ENCODE data around the gene ECHS1. TPM values are rescaled to one million over a fixed set of nuclear protein-coding genes. Genes with fewer than 3 reads are reported as not detected.
A peak's percentile ranks its signal among the peaks of the same experiment; 100 is the strongest.

ECHS1 gene
- total RNA-seq, 1 donor from 2014 or later = 188 TPM

DNA sequence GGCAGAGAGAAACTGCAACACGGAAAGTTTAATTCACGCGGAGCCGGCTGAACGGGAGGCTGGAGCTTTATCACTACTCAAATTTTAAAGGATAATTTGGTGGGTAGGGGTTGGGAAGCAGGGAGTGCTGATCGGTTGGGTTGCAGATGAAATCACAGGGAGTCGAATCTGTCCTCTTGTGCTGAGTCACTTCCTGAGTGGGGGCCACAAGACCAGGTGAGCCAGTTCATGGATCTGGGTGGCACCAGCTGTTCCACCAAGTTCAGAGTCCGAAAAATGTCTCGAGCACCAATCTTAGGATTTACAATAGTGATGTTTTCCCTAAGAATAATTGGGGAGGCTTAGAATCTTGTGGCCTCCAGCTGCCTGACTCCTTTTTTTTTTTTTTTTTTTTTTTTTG lies 29.6 kb downstream of the ECHS1 start:
- no peak for DNase-seq (ENCODE audit: low spot score)

GRCh38 chr10:133342942-133343341 lies 30.2 kb downstream of the ECHS1 start:
- DNase-seq (ENCODE audit: low spot score) = no peak

DNA sequence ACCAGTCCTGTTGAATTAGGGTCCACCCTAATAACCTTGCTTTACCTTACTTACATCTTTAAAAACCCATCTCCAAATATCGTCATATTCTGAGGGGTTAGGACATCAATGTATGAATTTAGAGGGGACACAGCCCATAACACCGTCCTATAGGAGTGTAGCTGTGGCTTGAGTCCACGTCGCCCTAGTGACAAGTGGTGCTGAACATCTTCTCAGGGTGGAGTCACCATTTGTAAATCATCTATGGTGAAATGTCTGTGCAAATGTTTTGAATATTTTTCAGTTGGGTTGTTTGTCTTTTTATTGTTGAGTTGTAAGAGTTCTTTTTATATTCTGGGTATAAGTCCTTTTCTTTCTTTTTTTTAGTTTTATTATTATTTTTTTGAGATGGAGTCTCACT lies 31.2 kb downstream of the ECHS1 start:
- DNase-seq (ENCODE audit: low spot score) = no peak

DNA sequence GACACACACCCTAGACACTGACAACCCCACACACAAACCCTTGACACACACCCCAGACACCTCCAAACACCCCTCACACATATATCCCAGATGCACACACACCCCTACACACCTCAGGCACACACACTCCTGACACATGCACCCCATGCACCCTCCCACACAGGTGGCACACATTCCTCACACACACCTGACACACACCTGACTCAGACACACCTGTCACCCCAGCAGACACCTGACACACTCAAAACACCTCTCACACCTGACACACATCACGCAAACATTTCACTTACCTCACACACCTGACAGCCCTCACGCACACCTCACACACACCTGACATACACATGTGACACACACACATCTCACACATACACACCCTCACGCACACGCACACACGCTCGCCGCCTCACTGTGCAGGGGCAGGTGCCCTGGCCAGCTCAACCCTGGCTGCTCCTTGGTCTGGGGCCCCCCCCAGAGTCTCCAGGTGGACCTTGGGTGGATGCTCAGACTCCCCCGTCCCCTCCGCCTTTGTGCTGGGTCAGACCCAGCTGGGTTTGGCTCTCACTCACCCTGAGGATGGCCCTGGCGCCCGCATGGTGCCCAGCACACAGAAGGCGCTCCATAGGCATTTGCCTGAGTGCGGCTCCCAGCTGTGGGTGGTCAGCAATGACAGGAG lies 33.3 kb downstream of the ECHS1 start:
- DNase-seq (ENCODE audit: low spot score) = no peak

DNA sequence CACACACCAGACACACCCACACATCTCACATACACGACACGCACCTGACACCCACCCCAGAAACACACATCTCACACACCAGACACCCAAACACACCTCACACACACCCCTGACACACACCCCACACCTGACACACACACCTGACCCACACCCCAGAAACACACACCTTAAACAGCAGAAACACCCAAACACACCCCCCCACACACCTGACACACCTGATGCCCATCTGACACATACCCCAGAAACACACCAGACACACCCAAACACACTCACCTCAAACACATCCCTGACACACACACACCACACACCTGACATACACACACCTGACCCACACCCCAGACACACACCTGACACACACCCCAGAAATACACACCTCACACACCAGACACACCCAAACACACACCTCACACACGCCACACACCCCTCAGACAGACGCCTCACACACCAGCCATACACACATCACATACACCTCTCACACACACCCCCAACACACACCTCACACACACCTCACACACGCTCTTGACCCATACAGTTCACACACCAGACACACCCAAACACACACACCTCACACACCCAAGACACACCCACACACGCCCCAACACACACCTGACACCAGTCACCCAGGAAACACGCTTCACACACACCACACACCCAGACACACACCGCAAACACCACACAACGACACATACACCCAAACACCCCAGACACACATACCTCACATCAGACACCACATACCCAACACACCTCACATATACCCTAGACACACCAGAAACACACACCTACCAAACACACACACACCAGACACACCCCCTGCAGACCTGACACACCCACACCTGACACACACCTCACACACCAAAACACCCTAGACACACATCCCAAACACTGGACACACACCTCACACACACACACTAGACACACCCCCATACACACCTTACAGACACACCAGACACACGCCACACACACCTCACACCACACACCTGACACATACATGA lies 34.8 kb downstream of the ECHS1 start:
- DNase-seq (ENCODE audit: low spot score) = no peak

DNA sequence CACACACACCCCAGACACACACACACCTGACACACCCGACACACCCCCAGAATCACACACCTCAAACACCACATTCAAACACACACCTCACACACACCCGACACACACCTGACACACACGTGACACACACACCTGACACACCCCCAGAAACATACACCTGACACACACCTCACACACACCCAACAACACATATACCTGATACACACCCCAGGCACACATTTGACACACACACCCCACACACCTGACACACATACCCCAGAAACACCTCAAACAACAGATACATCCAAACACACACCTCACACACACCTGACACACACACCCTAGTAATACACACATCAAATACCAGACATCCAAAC lies 35.8 kb downstream of the ECHS1 start:
- no peak for DNase-seq (ENCODE audit: low spot score)

DNA sequence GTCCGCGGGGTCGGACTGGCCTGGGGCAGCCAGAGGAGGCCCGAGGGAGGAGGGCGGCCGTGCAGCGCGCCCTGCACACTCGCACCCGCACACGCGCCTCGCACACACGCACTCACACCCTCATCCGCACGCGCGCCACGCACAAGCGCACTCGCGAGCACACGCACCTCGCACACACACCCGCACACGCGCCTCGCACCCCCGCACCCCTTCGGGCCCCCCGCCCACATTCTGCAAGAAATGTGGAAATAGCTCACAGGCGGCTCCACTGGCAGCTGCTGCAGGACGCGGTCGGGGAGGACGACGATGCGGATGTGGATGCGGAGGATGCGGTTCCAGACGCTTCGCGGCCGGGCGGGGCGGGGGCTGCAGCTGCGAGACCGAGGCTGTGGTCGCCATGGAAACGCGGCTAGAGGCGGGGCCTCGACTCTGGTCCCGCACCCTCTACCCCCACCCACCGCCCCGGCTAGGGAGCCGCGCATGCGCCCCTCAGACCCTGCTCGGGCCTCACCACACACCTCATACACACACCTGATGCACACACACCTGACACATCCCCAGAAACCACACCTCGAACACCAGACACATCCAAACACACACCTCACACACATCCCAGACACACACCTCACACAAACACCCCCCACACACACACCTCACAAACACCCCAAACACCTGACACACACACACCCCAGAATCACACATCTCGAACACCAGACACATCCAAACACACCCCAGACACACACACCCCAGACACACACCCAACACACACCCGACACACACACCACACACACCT lies 36.4 kb downstream of the ECHS1 start, which contains the start of gene CALY:
Gene CALY, minus strand, starts transcription at position 320 of the 793 bp plus-strand sequence. CDS start 7,907 bp downstream, outside the sequence.
- DNase-seq (ENCODE audit: low spot score) = no peak

GRCh38 chr10:133336118-133336576 lies 37.0 kb downstream of the ECHS1 start:
- DNase-seq (ENCODE audit: low spot score) = no peak

- DNase-seq (ENCODE audit: low spot score) = no peak
Observed at GRCh38 chr10:133335246-133336117, 37.7 kb downstream of the ECHS1 start.

DNA sequence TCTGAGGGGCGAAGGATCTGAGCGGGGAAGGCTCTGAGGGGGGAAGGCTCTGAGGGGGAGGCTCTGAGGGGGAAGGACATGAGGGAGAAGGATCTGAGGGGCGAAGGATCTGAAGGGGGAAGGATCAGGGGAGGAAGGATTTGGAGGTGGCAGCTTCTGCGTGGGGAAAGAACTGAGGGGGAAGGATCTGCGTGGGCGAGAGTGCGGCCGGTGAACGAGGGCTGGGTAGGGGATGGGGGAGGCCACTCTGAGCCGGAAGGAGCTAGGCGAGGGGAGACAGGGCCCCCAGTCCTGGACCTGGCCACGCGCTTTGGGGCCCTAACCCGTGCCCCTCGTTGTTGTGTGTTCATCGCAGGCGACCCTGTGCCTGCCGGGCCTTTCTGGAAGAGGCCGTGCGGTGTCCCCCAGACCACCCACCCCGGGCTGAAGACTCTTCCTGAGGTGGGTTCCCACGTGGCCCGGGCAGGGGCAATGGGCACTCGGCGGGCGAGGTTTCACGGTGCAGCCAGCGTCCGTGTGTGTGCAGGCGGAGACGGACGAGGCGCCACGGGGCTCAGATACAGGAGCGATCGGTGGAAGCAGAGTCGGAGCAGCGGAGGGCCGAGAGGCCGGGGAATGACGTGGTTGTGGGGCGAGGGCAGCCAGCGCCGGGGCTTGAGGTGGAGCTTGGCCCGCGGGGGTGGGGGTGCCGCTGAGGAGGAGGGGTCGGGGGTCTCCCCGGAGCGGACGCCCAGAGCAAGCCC lies 38.5 kb downstream of the ECHS1 start:
- DNase-seq (ENCODE audit: low spot score) = no peak

GRCh38 chr10:133332936-133333699 lies 40.0 kb downstream of the ECHS1 start:
- no peak for DNase-seq (ENCODE audit: low spot score)

DNA sequence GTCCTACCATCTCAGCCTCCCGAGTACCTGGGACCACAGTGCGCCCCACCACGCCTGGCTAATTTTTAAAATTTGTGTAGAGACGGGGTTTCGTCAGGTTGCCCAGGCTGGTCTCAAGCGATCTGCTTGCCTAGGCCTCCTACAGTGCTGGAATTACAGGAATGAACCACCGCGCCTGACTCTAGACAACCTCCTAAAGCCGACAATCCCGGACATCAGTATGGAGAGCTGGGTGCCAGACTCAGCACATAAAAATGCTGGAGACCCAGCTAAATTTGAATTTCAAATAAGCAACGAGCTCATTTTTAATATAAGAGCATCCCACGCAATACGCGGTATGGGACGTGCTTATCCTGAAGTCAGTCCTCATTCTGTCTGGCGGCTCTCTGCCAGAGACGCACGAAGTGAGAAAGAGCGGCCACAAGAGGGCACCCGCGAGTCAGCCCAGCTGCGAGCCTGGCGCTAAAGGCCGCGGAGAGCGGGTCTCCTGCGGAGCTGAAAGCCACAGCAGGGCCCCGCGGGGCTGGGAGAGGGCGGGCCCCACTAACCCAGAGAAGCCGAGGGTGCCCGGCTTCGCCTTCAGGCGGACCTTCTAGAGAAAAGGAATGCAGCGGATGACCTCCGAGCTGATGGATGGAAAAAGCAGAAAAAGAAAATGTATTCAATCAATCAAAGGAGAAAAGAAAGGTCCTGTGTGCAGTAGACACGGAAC lies 43.5 kb downstream of the ECHS1 start:
- no peak for DNase-seq (ENCODE audit: low spot score)

DNA sequence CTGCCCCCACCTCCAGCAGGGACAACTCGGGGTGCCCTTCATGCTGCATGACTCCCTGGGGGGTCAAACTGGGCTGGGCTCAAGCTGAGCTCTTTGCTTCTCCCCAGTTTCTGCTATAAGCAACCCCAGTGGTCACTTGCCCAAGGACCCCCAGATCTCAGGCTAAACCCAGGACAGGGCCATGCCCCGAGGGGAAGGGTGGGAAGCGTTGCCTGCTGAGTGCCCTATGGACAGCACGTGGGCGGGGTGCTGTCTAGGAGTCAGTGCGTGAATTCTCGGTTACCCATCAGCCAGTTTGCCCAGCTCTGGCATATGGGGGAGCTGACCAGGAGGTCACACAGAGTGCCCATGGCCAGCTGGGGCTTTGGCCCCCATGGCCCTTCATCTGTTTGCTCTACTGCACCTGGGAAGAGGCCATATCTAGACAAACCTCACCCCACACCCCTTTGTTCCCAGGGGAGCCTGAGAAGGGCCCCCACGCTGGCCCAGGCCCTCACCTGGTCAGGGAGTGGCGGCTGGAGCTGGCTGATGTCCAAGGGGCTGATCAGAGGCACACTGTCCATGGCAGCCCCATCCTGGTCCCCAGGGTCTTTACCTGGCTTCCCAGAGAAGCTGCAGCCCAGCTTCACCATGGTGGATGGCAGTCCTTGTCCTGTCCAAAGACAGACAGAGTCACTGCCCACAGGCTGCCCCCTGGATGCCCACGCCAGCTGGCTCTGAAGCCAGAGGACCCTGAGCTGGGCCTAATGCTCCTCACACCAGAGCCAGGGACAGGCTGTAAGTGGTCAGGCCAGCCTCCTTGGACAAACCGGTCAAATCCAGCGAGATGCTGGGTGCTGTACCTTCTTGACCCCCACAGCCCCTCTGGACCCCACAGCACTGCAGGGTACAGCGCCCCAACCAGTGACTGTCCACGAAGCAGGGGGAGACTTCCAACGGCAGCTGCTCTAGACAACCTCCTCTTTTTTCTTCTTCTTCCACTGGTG lies 44.5 kb downstream of the ECHS1 start:
- peak; percentile 83 for DNase-seq (ENCODE audit: low spot score)

DNA sequence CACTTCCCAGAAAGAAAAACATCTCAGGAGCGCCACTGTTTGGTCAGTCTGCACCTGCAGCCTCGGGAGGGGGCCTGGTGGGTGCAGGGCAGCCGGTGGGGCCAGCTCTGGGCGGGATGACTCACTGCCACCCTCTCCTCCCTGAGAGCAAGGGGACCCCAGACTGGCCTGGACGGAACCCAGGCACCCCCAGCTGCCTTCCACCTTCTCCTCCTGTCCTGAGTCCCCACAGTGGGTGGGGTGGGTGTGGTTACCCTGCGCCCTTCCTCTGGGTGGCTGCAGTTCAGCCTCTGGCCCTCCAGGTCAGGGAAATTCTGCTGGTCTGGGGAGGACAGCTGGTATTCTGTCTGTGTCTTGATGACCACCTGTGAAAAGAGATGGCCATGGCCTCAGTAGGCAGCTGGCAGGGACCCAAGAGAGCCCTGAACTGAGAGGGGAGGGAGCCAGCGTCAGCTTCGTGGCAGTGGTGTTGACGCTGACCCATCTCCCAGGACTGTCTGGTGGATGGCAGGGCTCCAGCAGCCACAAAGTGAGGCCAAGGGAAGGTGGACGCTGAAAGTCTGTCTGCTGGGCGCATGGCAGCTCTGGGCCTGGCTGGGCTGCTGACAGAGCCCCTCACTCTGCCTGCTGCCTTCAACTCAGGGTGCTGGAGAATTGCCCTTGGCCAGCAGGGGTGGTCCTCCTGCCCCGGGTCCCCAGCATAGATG lies 45.4 kb downstream of the ECHS1 start:
- no peak for DNase-seq (ENCODE audit: low spot score)

- DNase-seq (ENCODE audit: low spot score) = no peak
Observed at GRCh38 chr10:133326745-133327650, 46.2 kb downstream of the ECHS1 start.

All from mesenteric fat pad (tissue), 1 donor.